HepG2 (cell line): ENCODE measurements around the gene FAHD1. TPM values are rescaled to one million over a fixed set of nuclear protein-coding genes. Genes with fewer than 3 reads are reported as not detected.

Experiments
- ATAD3A ChIP-seq: sonication (generic); formaldehyde crosslinking; IDR thresholded peaks from 2 replicates; pipeline ENCODE4 v1.4.0; 2020; ENCODE audit warnings: missing genetic modification reagents
- CBFB ChIP-seq: sonication (generic); formaldehyde crosslinking; IDR thresholded peaks from 2 replicates; pipeline ENCODE4 v1.4.0; 2020; ENCODE audit warnings: missing genetic modification reagents
- CCDC6 ChIP-seq: sonication (generic); formaldehyde crosslinking; IDR thresholded peaks from 2 replicates; pipeline ENCODE4 v1.8.1; 2022; ENCODE audit warnings: mild to moderate bottlenecking, missing genetic modification reagents, moderate library complexity
- CHD4 ChIP-seq: fragments of 200-600 bp; sonication (generic); IDR thresholded peaks from 2 replicates; pipeline ENCODE4 v1.7.0; 2017; ENCODE audit warnings: mild to moderate bottlenecking, low read length, borderline replicate concordance
- DNMT3B ChIP-seq: conservative IDR thresholded peaks from 2 replicates; pipeline ENCODE4 v1.6.1; 2016; ENCODE audit warnings: missing biosample characterization, control low read depth
- EEA1 ChIP-seq: sonication (generic); formaldehyde crosslinking; IDR thresholded peaks from 2 replicates; pipeline ENCODE4 v1.5.1; 2020; ENCODE audit warnings: mild to moderate bottlenecking, missing genetic modification reagents, borderline replicate concordance
- ELF1 ChIP-seq: sonication (generic); formaldehyde crosslinking; IDR thresholded peaks from 2 replicates; pipeline ENCODE4 v1.4.0; 2020; ENCODE audit warnings: missing genetic modification reagents
- ERF ChIP-seq: IDR thresholded peaks from 2 replicates; pipeline ENCODE4 v1.6.1; 2018; ENCODE audit warnings: missing biosample characterization, missing genetic modification reagents
- HNRNPUL1 ChIP-seq: fragments of 200-400 bp; formaldehyde crosslinking; IDR thresholded peaks from 2 replicates; pipeline ENCODE4 v1.6.1; 2017; ENCODE audit warnings: low read depth, mild to moderate bottlenecking, low read length, moderate library complexity
- ISX ChIP-seq: sonication (generic); formaldehyde crosslinking; conservative IDR thresholded peaks from 2 replicates; pipeline ENCODE4 v1.5.0; 2020; ENCODE audit warnings: missing genetic modification reagents
- KAT8 ChIP-seq: IDR thresholded peaks from 2 replicates; pipeline ENCODE4 v1.6.1; 2016; ENCODE audit warnings: missing genetic modification reagents, missing compliant biosample characterization
- KDM1A ChIP-seq: IDR thresholded peaks from 2 replicates; pipeline ENCODE4 v1.6.1; 2016; ENCODE audit warnings: missing compliant biosample characterization
- KDM4B ChIP-seq: sonication (generic); formaldehyde crosslinking; IDR thresholded peaks from 2 replicates; pipeline ENCODE4 v1.4.0; 2020; ENCODE audit warnings: missing genetic modification reagents
- MIER2 ChIP-seq: IDR thresholded peaks from 2 replicates; pipeline ENCODE4 v1.6.1; 2016; ENCODE audit warnings: missing biosample characterization, missing genetic modification reagents
- NAIF1 ChIP-seq: sonication (generic); formaldehyde crosslinking; IDR thresholded peaks from 2 replicates; pipeline ENCODE4 v1.5.0; 2020; ENCODE audit warnings: mild to moderate bottlenecking, missing genetic modification reagents, borderline replicate concordance
- NFE2 ChIP-seq: sonication (generic); formaldehyde crosslinking; IDR thresholded peaks from 2 replicates; pipeline ENCODE4 v1.4.0; 2020; ENCODE audit warnings: missing genetic modification reagents
- NFYB ChIP-seq: sonication (generic); formaldehyde crosslinking; IDR thresholded peaks from 2 replicates; pipeline ENCODE4 v1.4.0; 2020; ENCODE audit warnings: missing genetic modification reagents
- PREB ChIP-seq: sonication (generic); formaldehyde crosslinking; IDR thresholded peaks from 2 replicates; pipeline ENCODE4 v1.4.0; 2020; ENCODE audit warnings: missing genetic modification reagents
- RNF219 ChIP-seq: sonication (generic); formaldehyde crosslinking; IDR thresholded peaks from 2 replicates; pipeline ENCODE4 v1.5.0; 2020; ENCODE audit warnings: mild to moderate bottlenecking, missing genetic modification reagents
- SIN3B ChIP-seq: fragments of 150-350 bp; IDR thresholded peaks from 2 replicates; pipeline ENCODE4 v1.6.1; 2014; ENCODE audit warnings: low read length
- SMAD1 ChIP-seq: sonication (generic); formaldehyde crosslinking; IDR thresholded peaks from 2 replicates; pipeline ENCODE4 v1.4.0; 2020; ENCODE audit warnings: missing genetic modification reagents, low read depth, mild to moderate bottlenecking, borderline replicate concordance
- TFAP4 ChIP-seq: sonication (generic); IDR thresholded peaks from 2 replicates; pipeline ENCODE4 v1.6.1; 2016; ENCODE audit warnings: low read depth, borderline replicate concordance
- TRIM22 ChIP-seq: fragments of 450-650 bp; IDR thresholded peaks from 2 replicates; pipeline ENCODE4 v1.6.1; 2017
- ZNF207 ChIP-seq: fragments of 450-650 bp; IDR thresholded peaks from 2 replicates; pipeline ENCODE4 v1.6.1; 2016; ENCODE audit warnings: antibody characterized with exemption, borderline replicate concordance
- ZNF441 ChIP-seq: sonication (generic); formaldehyde crosslinking; IDR thresholded peaks from 2 replicates; pipeline ENCODE4 v1.7.0; 2021; ENCODE audit warnings: missing genetic modification reagents, borderline replicate concordance
- ZNF619 ChIP-seq: sonication (generic); formaldehyde crosslinking; IDR thresholded peaks from 2 replicates; pipeline ENCODE4 v1.4.0; 2020; ENCODE audit warnings: mild to moderate bottlenecking, missing genetic modification reagents
- ZNF773 ChIP-seq: sonication (generic); formaldehyde crosslinking; IDR thresholded peaks from 2 replicates; pipeline ENCODE4 v1.4.0; 2020; ENCODE audit warnings: missing genetic modification reagents, borderline replicate concordance
- ZSCAN29 ChIP-seq: sonication (generic); formaldehyde crosslinking; conservative IDR thresholded peaks from 2 replicates; pipeline ENCODE4 v1.4.0; 2020; ENCODE audit warnings: mild to moderate bottlenecking, missing genetic modification reagents
- polyA plus RNA-seq, 8 experiments: library from polyadenylated mRNA; depleted of rRNA in 3 of 8; stranded (reverse) in 7 of 8; unstranded in 1 of 8; fragments of >200 nt; fragmentation: Illumina TruSeq in 4 of 8; extraction: Trizol in 4 of 8; gene quantifications; 2 replicates each; pipeline versions ENCODE4 v1.2.1 to v1.2.3, GENCODE V29; 2011 to 2016; ENCODE audit warnings: low read depth in 4 of 8, missing spikeins in 1 of 8, mixed read lengths in 1 of 8; ENCODE audit not compliant: insufficient read depth in 1 of 8
- total RNA-seq, 5 experiments: library from RNA; depleted of rRNA; stranded (reverse); fragments of >200 nt; fragmentation: Illumina TruSeq; extraction: Trizol; gene quantifications; 2 replicates each; pipeline ENCODE4 v1.2.3, GENCODE V29; 2016; ENCODE audit warnings: low read depth in 1 of 5

FAHD1 gene
- total and polyA plus RNA-seq, 2 of the 13 experiments (the other 11 are each of a cell fraction or from before 2014, with no cell fraction given): 39.0 to 45.3 TPM

- TF ChIP-seq PREB (CRISPR knock-in tag): no peak
- no peak for TF ChIP-seq ZNF207
- peak; percentile 51; the same call in 1 of the 2 replicates for TF ChIP-seq TFAP4
- no peak for TF ChIP-seq MIER2 (CRISPR knock-in tag)
- no peak for TF ChIP-seq EEA1 (CRISPR knock-in tag)
- TF ChIP-seq ZNF773 (CRISPR knock-in tag): no peak
- TF ChIP-seq TRIM22: no peak
- no peak for TF ChIP-seq SIN3B
- TF ChIP-seq ZSCAN29 (CRISPR knock-in tag): no peak
- TF ChIP-seq ELF1 (CRISPR knock-in tag): no peak
- TF ChIP-seq KAT8: peak; percentile 47; the same call in 1 of the 2 replicates
- TF ChIP-seq CHD4: no peak
- TF ChIP-seq ISX: no peak
- TF ChIP-seq HNRNPUL1: no peak
- TF ChIP-seq ZNF441 (CRISPR knock-in tag): no peak
- TF ChIP-seq DNMT3B (CRISPR knock-in tag): no peak
- TF ChIP-seq RNF219 (CRISPR knock-in tag): no peak
- no peak for TF ChIP-seq KDM1A
- TF ChIP-seq CBFB (CRISPR knock-in tag): no peak
- peak; percentile 74; the same call in 1 of the 2 replicates for TF ChIP-seq ERF (CRISPR knock-in tag)
- no peak for TF ChIP-seq KDM4B
- TF ChIP-seq SMAD1: no peak
- TF ChIP-seq ATAD3A: no peak
- TF ChIP-seq NFYB: no peak
- TF ChIP-seq ZNF619: no peak
- no peak for TF ChIP-seq CCDC6
- no peak for TF ChIP-seq NAIF1
- TF ChIP-seq NFE2: no peak
Observed at GRCh38 chr16:1828645-1829410, 1.8 kb downstream of the FAHD1 start (continued).
